ENCODE results near the gene HACL1.

GRCh38 chr3:15525790-15526189 is 75.6 kb downstream of the HACL1 start:
- TF ChIP-seq CTCF (IDR thresholded peaks at IDR 0.05 in 2 of 3, conservative IDR thresholded peaks at IDR 0.05 in 1 of 3; ENCODE audit: borderline replicate concordance in 1 of 3, insufficient read depth in 1 of 3, low read depth in 2 of 3, low read length in 2 of 3) (no peak), POLR2AphosphoS5 (IDR thresholded peaks at IDR 0.05; ENCODE audit: low read depth, low read length) (no peak), ATF3 (IDR thresholded peaks at IDR 0.05) (no peak), YY1 (IDR thresholded peaks at IDR 0.05; ENCODE audit: extremely low read depth, insufficient replicate concordance, low read depth, low read length) (no peak), JUND (IDR thresholded peaks at IDR 0.05) (no peak), CEBPB (IDR thresholded peaks at IDR 0.05; ENCODE audit: low read depth) (no peak), SIN3A (IDR thresholded peaks at IDR 0.05; ENCODE audit: low read depth) (no peak), MAX (IDR thresholded peaks at IDR 0.05) (no peak), EZH2phosphoT487 (IDR thresholded peaks at IDR 0.05; ENCODE audit: borderline replicate concordance) (no peak), EZH2 (IDR thresholded peaks at IDR 0.05) (no peak), SP1 (IDR thresholded peaks at IDR 0.05; ENCODE audit: low read depth) (no peak), ZNF274 (IDR thresholded peaks at IDR 0.05; ENCODE audit: low read depth, low read length) (no peak), REST (IDR thresholded peaks at IDR 0.05; ENCODE audit: low read depth) (no peak), POLR2A (IDR thresholded peaks at IDR 0.05; ENCODE audit: borderline replicate concordance, extremely low read depth, insufficient read depth, insufficient read length) (no peak)
